Progenitor cell of endocrine pancreas (in vitro differentiated cells): Measurements from ENCODE around the gene ZBTB49. TPM values are rescaled to one million over a fixed set of nuclear protein-coding genes. Genes with fewer than 3 reads are reported as not detected.

ENCODE experiments used
- DNase-seq: peaks from one replicate; pipeline ENCODE4 v3.0.0; 2021; ENCODE audit warnings: low spot score; ENCODE audit not compliant: unreplicated experiment
- H3K27ac Mint-ChIP-seq: 2 replicates; pipeline ENCODE4 v1.8.0; 2021; ENCODE audit warnings: mild to moderate bottlenecking, moderate library complexity, mixed read lengths
- H3K27me3 Mint-ChIP-seq: 2 replicates; pipeline ENCODE4 v1.8.0; 2021; ENCODE audit warnings: mixed read lengths
- H3K36me3 Mint-ChIP-seq: 2 replicates; pipeline ENCODE4 v1.8.0; 2022; ENCODE audit warnings: mixed read lengths; ENCODE audit not compliant: insufficient read depth
- H3K4me1 Mint-ChIP-seq: 2 replicates; pipeline ENCODE4 v1.8.0; 2021; ENCODE audit warnings: low read depth, mixed read lengths
- H3K4me3 Mint-ChIP-seq: 2 replicates; pipeline ENCODE4 v1.8.0; 2021; ENCODE audit warnings: low read depth, mild to moderate bottlenecking, moderate library complexity, mixed read lengths
- H3K9me3 Mint-ChIP-seq: 2 replicates; pipeline ENCODE4 v1.8.0; 2021; ENCODE audit warnings: low read depth, mixed read lengths
- total RNA-seq: library from RNA; stranded (reverse); gene quantifications from 2 replicates; pipeline ENCODE4 v1.2.1, GENCODE V29; 2021
- TF ChIP-seq, protein P1 (sequence below): fragments of 200-600 bp; sonication (generic); IDR thresholded peaks from one replicate; pipeline ENCODE4 v1.5.0; 2021; ENCODE audit warnings: antibody characterized with exemption, mild to moderate bottlenecking; ENCODE audit not compliant: unreplicated experiment

ZBTB49 gene
- total RNA-seq, 1 donor from 2014 or later: 12.5 TPM

DNA sequence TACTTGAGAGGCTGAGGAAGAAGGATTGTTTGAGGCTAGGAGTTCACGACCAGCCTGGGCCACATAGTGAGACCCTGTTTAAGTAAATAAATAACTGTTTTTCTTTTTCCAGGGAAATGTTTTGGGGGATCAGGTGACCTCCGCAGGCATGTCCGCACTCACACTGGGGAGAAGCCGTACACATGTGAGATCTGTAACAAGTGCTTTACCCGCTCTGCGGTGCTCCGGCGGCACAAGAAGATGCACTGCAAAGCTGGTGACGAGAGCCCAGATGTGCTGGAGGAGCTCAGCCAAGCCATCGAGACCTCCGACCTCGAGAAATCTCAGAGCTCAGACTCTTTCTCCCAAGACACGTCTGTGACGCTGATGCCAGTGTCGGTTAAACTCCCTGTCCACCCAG lies 30.5 kb downstream of the ZBTB49 start:
- peaks cover 5% of the 10 kb centered on the region for H3K4me1 Mint-ChIP-seq
- peaks cover 11% of the 10 kb centered on the region for H3K36me3 Mint-ChIP-seq
- TF ChIP-seq, protein P1, sequence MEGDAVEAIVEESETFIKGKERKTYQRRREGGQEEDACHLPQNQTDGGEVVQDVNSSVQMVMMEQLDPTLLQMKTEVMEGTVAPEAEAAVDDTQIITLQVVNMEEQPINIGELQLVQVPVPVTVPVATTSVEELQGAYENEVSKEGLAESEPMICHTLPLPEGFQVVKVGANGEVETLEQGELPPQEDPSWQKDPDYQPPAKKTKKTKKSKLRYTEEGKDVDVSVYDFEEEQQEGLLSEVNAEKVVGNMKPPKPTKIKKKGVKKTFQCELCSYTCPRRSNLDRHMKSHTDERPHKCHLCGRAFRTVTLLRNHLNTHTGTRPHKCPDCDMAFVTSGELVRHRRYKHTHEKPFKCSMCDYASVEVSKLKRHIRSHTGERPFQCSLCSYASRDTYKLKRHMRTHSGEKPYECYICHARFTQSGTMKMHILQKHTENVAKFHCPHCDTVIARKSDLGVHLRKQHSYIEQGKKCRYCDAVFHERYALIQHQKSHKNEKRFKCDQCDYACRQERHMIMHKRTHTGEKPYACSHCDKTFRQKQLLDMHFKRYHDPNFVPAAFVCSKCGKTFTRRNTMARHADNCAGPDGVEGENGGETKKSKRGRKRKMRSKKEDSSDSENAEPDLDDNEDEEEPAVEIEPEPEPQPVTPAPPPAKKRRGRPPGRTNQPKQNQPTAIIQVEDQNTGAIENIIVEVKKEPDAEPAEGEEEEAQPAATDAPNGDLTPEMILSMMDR: no peak
- no peaks in the 10 kb centered on the region for H3K27me3 Mint-ChIP-seq
- no peak for DNase-seq
- no peak overlapping the region for H3K27ac Mint-ChIP-seq
- H3K9me3 Mint-ChIP-seq: no peaks in the 10 kb centered on the region
- H3K4me3 Mint-ChIP-seq: no peak overlapping the region

DNA sequence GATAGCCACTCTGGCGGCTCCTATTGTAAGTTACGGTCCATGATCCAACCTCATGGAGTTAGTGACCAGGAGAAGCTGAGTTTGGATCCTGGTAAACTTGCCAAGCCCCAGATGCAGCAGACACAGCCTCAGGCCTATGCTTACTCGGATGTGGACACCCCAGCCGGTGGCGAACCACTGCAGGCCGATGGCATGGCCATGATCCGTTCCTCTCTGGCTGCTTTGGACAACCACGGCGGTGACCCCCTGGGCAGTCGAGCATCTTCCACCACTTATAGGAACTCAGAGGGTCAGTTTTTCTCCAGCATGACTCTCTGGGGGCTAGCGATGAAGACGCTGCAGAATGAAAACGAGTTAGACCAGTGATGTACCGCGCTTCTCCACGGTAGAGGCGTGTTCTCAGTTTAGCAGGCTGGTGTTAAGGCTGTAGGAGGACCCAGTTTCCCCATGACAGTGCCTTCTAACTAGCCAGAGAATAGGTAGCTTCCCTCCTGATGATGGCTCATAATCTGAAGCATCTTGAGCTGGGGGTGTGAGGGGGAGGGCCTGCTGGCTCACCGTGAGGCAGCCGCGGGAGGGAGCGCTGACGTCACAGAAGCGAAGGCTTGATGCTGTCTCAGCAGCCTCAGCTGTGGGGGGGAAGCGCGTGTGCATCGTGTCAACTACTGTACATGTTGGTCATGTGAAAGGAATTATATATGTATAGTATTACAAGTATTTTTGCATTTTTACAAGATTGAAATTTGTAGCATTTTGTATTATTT lies 31.1 kb downstream of the ZBTB49 start:
- Mint-ChIP-seq H3K4me3 (no peak overlapping the region), H3K27ac (no peak overlapping the region), H3K27me3 (no peaks in the 10 kb centered on the region), H3K4me1 (peaks cover 5% of the 10 kb centered on the region), H3K9me3 (no peaks in the 10 kb centered on the region), H3K36me3 (peaks cover 11% of the 10 kb centered on the region)
- TF ChIP-seq, protein P1: no peak
- DNase-seq: no peak

DNA sequence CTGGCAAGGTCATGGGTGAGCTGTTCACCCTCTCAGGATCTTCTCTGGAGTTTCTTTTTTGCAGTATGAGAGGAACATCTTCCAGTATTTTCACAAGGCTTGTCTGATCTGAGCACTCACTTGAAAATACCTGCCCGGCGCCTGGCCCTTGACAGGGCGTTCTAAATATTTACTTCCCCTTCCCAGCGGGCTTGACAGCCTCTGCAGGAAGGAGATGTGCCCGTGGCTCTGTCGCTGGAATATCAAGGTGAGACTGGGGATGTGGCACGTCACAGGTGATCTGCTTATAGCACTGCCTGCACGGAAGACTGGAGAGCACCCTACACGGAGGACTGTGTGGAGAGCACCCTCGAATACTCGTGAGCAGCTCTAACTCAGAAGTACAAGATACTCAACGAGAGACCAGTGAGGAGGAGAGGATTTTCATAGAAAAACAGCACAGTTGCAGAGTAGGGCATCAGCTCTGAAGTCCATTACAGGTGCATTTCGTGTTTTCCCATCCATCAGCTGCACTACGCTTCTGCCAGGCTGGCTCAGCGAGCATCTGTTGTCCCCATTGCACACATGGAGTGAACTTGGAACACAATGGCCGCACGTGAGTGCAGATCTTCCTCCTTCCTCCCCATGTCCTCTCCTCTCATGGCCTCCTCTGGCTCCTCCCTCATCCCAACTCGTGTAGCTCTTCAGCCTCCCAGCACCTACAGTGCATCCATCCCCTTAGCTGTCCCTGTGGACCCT lies 32.1 kb downstream of the ZBTB49 start:
- H3K36me3 Mint-ChIP-seq: peaks cover 11% of the 10 kb centered on the region
- DNase-seq: no peak
- TF ChIP-seq, protein P1: no peak

DNA sequence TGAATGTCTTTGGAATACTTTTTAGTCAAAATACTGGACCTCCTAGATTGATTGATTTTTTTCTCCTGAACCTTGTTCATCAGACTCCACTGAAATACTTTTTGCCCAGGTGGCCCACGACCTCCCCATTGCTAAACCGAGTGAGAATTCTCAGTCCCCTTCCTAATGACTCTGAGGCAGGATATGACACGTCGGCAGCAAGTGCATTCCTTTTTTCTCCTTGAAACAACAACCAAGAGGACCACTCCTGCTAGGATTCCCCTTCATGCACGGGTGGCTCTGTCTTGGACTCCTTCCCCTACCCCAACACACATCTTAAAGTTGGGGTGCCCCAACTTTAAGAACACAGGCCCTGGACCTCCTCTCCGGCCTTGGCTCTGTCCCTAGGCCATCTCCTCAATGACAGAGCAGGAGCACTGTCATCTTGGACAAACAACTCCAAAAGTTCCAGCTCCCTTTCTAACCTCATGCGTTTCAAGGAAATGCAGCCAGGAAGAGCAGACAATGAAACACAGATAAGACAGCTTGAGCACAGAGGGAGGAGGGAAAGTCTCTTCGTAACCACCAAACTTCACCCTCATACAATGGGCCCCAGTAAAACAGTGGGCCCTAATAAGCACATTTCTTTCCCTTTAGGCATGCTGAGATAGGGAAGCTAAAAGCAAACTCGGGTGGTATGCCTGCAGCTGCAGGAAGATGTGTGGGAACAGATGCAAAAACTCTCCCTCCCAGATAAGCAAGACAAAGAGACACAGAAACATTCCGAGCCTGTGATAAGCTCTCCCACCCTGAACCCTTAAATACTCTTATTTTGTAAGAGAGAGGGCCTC lies 33.9 kb downstream of the ZBTB49 start:
- TF ChIP-seq, protein P1: no peak
- Mint-ChIP-seq H3K9me3 (no peaks in the 10 kb centered on the region), H3K27me3 (no peaks in the 10 kb centered on the region), H3K36me3 (peaks cover 11% of the 10 kb centered on the region), H3K4me3 (no peak overlapping the region), H3K4me1 (peaks cover 5% of the 10 kb centered on the region), H3K27ac (peak overlapping the region; percentile 62)
- DNase-seq: no peak

More for the DNA sequence above, 32.1 kb downstream of the ZBTB49 start:
- H3K4me1 Mint-ChIP-seq: peaks cover 5% of the 10 kb centered on the region
- no peaks in the 10 kb centered on the region for H3K27me3 Mint-ChIP-seq
- no peak overlapping the region for H3K4me3 Mint-ChIP-seq
- no peak overlapping the region for H3K27ac Mint-ChIP-seq
- H3K9me3 Mint-ChIP-seq: no peaks in the 10 kb centered on the region

DNA sequence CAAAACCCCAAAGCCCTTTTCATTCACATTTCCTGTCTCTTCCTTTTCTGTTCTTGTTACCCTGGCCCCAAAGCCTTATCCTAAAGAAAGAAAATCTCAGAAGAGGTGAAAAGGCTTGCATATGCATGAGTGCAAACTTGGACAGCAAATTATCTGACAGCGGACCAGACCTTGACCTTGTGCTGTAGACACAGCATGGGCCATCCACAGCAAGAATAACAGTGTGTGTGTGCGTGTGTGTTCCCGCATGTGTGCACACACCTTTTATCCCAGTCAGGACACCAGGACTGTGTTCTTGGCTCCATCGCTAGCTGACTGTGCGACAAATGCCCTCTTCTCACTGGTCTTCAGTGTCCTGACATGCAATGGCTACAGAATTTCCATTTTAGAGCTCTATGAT lies 35.3 kb downstream of the ZBTB49 start:
- Mint-ChIP-seq H3K4me1 (peaks cover 5% of the 10 kb centered on the region), H3K27me3 (no peaks in the 10 kb centered on the region), H3K4me3 (no peak overlapping the region), H3K36me3 (peaks cover 11% of the 10 kb centered on the region), H3K9me3 (no peaks in the 10 kb centered on the region), H3K27ac (no peak overlapping the region)
- TF ChIP-seq, protein P1: no peak
- DNase-seq: no peak
